Esophagus squamous epithelium (tissue), 4 donors: ENCODE results near the gene LRRTM3.

ENCODE experiments used
- CTCF ChIP-seq, 6 experiments: fragments of 450-650 bp in 4 of 6; fragments of 200-600 bp in 2 of 6; sonication (generic) in 2 of 6; IDR thresholded peaks; one replicate each; pipeline ENCODE4 v1.5.1; 2016 to 2019; ENCODE audit warnings: antibody characterized with exemption in 6 of 6, mild to moderate bottlenecking in 4 of 6, moderate library complexity in 4 of 6
- POLR2A ChIP-seq, 4 donors: fragments of 450-650 bp; IDR thresholded peaks; one replicate each; pipeline ENCODE4 v1.6.1; 2017; ENCODE audit warnings: antibody characterized with exemption in 4 of 4, mild to moderate bottlenecking in 4 of 4, moderate library complexity in 3 of 4

GRCh38 chr10:67049988-67050387 lies 124.2 kb downstream of the LRRTM3 start:
- TF ChIP-seq CTCF (IDR thresholded peaks at IDR 0.05) (no peak), POLR2A (IDR thresholded peaks at IDR 0.05) (no peak)
